ENCODE measurements around the gene ACOT11.
A peak's percentile ranks its signal among the peaks of the same experiment; 100 is the strongest.

The ACOT11 gene

DNA sequence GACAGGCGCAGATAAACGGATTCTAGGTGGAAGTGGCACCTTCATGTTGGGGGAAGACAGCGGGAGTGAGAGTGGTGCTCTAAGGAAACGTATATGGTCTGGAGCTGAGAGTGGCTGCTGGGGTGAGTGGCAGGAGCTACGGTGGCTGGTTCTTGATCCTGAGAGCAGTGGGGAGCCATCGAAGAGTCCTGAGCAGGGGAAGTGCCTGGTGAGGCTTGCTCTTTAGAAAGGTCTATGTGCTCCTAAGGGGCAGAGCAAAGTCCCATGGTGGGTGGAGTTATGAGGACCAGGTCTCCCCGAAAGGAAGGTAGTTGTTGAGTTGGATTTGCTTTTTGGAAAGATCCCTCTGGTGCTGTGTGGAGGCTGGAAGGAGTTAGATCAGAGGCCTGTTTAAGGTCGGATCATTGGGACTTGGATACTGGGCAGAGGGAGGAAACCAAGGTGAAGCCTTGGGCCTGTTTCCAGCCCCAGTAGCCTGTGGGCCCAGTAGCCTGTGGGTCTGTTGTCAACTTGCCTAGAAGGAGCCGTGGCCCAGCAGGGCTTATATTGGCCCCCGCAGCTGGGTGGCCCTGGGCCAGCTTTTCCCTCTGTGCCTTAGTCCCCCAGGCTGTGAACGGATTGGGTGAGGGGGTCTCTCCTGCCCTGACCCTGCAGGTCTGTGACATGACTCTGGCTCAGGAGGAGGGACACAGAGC is 33.0 kb downstream of the ACOT11 start:
- ChIA-PET CTCF (interaction anchor here (0.9 kb wide), 1 partner anchor 9 kb away, joined by 3 read pairs; no protein-coding TSS in a partner anchor), POLR2A (no interaction called here)
- H3K4me3 ChIP-seq (ENCODE audit: low read depth, low read length), result no peak overlapping the region
- DNase-seq (ENCODE audit: low read depth, low spot score), result no peak
- TF ChIP-seq, protein P1, sequence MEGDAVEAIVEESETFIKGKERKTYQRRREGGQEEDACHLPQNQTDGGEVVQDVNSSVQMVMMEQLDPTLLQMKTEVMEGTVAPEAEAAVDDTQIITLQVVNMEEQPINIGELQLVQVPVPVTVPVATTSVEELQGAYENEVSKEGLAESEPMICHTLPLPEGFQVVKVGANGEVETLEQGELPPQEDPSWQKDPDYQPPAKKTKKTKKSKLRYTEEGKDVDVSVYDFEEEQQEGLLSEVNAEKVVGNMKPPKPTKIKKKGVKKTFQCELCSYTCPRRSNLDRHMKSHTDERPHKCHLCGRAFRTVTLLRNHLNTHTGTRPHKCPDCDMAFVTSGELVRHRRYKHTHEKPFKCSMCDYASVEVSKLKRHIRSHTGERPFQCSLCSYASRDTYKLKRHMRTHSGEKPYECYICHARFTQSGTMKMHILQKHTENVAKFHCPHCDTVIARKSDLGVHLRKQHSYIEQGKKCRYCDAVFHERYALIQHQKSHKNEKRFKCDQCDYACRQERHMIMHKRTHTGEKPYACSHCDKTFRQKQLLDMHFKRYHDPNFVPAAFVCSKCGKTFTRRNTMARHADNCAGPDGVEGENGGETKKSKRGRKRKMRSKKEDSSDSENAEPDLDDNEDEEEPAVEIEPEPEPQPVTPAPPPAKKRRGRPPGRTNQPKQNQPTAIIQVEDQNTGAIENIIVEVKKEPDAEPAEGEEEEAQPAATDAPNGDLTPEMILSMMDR (IDR thresholded peaks at IDR 0.05; ENCODE audit: insufficient read depth, low read length, missing control alignments), result no peak

DNA sequence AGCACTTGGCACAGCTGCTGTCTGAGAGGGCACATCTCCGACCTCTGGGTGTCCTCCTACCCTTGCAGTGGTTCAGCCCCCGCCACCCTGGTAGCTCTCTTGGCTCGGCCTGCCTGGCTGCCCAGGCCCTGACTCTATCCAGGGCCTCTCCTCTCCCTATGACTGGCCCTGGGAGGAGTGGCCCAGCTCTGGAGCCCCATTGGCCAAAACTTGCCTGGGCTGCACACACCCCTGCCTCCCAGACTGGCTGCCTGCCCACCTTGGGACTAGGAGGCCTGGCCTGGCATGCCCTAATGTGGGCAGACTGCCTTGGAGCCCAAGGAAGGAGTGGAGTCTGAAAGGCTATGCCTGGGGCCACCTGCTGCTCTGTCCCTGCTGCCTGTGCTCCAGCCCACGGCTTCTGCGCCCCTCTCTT is 33.6 kb downstream of the ACOT11 start:
- TF ChIP-seq, protein P1 (IDR thresholded peaks at IDR 0.05; ENCODE audit: insufficient read depth, low read length, missing control alignments), result no peak
- CTCF ChIA-PET, result no interaction called here
- peak; percentile 14 for DNase-seq (ENCODE audit: low read depth, low spot score)
- H3K4me3 ChIP-seq (ENCODE audit: low read depth, low read length), result no peak overlapping the region
- POLR2A ChIA-PET, result no interaction called here

DNA sequence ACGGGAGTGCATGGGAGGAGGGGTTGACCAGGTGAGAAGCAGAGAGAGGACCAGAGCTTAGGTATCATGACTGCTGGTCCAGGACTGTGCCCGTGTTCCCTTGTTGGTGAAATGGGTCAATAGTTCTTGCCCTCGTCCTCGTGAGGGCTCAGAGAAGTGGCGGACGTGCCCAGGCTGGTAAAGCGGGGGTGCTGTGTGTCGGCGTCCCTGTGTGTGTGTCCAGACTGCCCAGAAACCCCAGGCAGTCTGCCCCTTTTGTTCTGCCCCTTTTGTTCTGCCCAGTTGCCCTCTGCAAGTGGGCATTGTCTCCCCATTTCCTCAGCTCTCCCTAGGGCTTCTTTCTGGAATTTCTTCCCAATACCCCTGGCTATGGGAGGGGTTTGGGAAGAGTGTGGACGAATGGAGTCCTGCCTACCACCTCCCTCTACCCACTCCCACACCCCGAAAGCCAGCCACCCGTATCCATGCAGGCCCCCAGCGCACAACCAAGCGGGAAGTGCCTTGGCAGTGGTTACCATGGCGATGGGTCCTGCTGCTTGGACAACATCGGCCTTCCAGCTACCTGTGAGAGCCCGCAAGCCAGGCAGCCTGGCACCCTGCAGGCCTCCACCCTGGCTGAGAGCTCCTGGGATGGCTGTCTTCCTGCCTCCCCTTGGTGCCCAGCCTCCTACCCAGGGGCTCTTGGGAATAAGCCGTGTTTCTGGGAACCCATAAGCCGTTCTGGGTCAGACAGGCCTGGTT is 34.7 kb downstream of the ACOT11 start:
- DNase-seq (ENCODE audit: low read depth, low spot score), result no peak

DNA sequence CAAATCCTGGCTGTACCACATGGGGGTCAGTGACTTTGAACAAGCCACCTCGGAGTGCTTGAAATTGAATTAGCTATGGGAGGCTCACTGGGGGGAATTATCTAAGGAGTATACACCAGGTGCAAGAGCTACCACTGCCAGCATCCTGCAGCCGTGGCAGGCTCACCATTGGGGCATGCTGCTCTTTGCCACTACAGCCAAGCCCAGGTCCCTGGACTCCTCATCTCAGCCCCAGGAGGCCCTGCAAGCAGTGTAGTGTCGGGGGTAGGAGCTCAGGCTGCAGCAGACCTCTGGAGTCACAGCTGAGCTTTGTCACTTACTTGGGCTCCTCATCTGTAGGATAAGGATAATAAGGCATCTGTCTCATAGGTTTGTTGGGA is 35.3 kb downstream of the ACOT11 start:
- ChIA-PET POLR2A (no interaction called here), CTCF (no interaction called here)
- H3K4me3 ChIP-seq (ENCODE audit: low read depth, low read length), result no peak overlapping the region
- TF ChIP-seq, protein P1 (IDR thresholded peaks at IDR 0.05; ENCODE audit: insufficient read depth, low read length, missing control alignments), result no peak
- no peak for DNase-seq (ENCODE audit: low read depth, low spot score)

More for the DNA sequence above, 34.7 kb downstream of the ACOT11 start:
- no peak overlapping the region for H3K4me3 ChIP-seq (ENCODE audit: low read depth, low read length)
- TF ChIP-seq, protein P1 (IDR thresholded peaks at IDR 0.05; ENCODE audit: insufficient read depth, low read length, missing control alignments), result no peak
- ChIA-PET CTCF (no interaction called here), POLR2A (no interaction called here)

DNA sequence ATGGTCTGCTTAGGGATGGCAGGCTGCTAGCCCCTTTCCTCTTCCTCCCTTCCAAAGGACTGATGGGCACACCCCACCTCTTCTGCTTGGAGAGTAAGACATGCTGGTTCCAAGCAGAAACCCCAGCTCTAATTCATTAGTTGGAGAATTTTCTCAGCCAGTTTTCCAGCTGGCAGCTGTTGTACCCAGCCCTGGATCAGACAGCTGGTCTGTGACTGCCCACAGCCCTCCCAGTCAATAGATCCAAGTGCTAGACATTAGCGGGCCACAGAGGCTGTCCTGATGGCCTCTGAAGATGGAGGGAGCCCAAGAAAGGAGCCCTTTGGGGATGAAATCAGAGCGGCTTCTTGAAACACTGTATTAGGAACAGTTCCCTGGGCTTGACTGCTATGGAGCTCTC is 35.8 kb downstream of the ACOT11 start:
- ChIA-PET POLR2A (no interaction called here), CTCF (no interaction called here)
- no peak for DNase-seq (ENCODE audit: low read depth, low spot score)
- no peak overlapping the region for H3K4me3 ChIP-seq (ENCODE audit: low read depth, low read length)
- TF ChIP-seq, protein P1 (IDR thresholded peaks at IDR 0.05; ENCODE audit: insufficient read depth, low read length, missing control alignments), result no peak

DNA sequence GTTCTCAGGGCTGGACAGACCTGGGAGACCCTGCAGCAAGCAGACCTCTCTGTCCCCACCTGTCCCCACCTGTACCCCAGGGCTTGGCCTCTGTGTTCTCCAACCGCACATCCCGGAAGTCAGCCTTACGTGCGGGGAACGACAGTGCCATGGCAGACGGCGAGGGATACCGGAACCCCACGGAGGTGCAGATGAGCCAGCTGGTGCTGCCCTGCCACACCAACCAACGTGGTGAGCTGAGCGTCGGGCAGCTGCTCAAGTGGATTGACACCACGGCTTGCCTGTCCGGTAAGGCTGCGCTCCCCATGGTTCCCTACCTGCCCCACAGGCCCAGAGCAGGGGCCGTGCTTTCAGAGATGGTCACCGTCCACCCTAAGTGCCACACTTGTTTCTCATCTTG is 36.5 kb downstream of the ACOT11 start:
- DNase-seq (ENCODE audit: low read depth, low spot score), result no peak
- ChIA-PET POLR2A (no interaction called here), CTCF (no interaction called here)
- no peak overlapping the region for H3K4me3 ChIP-seq (ENCODE audit: low read depth, low read length)
- TF ChIP-seq, protein P1 (IDR thresholded peaks at IDR 0.05; ENCODE audit: insufficient read depth, low read length, missing control alignments), result no peak

All from AG04449 (cell line).